Occipital lobe (tissue), 2 donors: Measurements from ENCODE around the gene CACNA2D3. TPM values are rescaled to one million over a fixed set of nuclear protein-coding genes. Genes with fewer than 3 reads are reported as not detected.

Source experiments
- DNase-seq: peaks from one replicate; lab custom pipeline; 2025; lab: John Stamatoyannopoulos, UW
- total RNA-seq: library from RNA; depleted of rRNA; stranded (reverse); fragments of >200 nt; gene quantifications from one replicate; pipeline ENCODE4 v1.2.3, GENCODE V29; 2014

The CACNA2D3 gene
- total RNA-seq, 1 donor from 2014 or later: 11.2 TPM

DNA sequence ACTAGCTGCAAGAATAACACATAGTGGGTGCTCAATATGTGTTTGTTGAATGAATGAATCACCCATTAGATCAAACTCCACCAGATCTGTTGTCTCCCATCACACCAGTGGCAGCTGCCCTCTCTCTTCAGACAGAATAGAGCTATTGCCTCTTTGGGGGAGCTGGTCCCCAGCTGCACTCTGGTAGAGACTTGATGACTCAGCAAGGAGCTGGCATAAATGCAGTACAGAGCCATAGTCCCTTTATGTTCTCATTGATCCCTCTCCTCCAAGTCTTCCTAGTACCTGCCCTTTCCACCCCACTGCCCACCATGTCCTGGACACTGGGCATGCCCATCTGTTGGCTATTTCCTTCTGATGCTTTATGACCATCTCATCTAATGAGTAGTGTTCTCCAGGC, 443.6 kb downstream of the CACNA2D3 start:
- no peak for DNase-seq

- DNase-seq: no peak
These were observed 445.6 kb downstream of the CACNA2D3 start for GRCh38 chr3:54567949-54568348.

DNA sequence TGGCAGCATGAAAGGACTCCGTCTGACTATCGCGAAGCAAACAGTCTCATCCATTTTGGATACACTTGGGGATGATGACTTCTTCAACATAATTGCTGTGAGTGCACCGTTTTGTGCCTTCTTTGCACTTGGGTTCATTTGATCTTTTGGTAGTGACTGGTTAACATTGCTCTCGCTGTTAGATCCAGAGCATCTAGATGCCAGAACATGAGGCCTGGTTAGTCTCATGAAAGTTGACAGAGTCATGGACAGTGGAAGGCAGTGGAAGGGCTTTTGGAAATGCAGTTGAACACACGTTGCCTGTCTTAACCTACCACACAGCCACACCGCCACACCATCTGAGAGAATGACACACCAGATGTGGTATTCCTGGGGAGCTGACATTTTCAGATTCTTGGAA, 447.7 kb downstream of the CACNA2D3 start:
- no peak for DNase-seq

- no peak for DNase-seq
These were observed 450.0 kb downstream of the CACNA2D3 start for GRCh38 chr3:54572197-54572895.

DNA sequence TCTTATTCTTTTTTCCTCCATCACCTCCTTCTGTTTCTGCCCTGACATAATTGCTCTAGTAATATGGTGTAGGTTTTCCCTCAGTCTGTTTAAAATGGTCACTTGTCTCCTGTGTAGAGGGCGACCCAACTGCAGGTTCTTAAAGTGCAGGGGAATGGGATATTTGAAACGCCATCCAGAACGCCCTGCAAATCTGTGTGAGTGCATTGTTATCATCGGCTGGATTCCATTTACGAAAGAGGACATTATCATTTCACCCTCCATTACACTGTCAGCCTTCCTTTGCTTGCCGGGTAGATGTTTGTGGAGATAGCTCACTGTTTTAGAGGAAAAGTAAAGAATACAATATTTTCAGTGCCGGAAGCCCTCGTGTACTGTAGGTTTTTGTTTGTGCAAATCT, 451.5 kb downstream of the CACNA2D3 start:
- no peak for DNase-seq

- no peak for DNase-seq
These were observed 452.7 kb downstream of the CACNA2D3 start for GRCh38 chr3:54574906-54575617.

GRCh38 chr3:54575618-54575960, 453.2 kb downstream of the CACNA2D3 start:
- no peak for DNase-seq

DNA sequence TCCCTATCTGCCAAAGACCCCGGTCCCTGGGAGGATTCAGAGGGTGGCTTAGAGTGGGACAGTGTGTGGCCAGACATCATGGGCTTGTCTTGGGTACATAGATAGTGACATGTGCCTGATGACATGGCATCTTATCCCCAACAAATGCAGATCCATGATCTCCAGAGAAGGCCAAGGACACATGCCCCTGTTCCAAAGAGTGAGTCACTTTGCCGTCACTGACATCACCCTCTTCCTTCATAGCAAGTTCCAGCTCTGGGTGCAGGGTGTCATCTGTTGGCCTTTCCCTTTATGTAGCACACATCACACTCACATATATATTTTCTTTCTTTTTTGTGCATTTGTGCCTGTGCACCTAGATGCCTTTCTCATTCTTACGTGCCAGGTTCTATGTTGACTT, 455.0 kb downstream of the CACNA2D3 start:
- no peak for DNase-seq

DNA sequence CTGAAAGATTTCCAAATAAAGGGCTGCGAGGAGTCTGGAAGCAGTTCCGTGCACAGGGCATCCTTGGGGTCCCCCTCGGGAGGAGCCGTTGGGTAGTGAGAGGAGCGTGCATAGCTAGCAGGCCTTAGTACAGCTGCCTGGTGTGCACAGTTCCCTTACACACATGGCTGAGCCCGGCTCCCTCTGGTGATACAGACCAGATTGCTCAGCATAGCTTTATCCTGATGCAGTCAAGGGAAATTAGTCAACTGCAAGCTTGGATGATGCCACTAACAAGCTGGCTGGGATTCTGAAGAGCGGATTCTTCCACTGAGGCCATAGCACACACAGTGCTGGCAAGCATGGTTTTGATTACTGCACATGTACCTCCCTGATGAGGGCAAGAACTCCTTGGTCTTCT, 456.1 kb downstream of the CACNA2D3 start:
- no peak for DNase-seq

- DNase-seq: no peak
These were observed 458.1 kb downstream of the CACNA2D3 start for GRCh38 chr3:54580453-54580852.

DNA sequence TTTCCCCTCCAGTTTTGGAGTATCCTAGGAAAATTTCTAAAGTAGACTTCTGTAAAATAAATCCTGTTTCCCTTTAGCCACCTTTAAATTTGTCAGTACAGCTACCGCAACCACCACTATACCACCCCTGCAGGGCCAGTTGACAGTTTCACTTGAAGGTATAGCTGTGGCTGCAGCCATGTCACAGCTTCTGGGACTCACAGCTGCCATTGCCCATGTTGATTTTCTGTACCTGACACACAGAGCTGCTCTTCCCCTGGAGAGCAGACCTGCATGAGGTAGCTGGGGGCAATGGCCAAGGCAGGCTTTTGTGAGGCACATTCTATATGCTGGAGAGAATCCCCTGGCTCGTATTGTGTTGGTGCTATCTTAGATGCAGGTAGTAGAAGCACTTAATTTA, 460.1 kb downstream of the CACNA2D3 start:
- DNase-seq: no peak

GRCh38 chr3:54591157-54591556, 468.8 kb downstream of the CACNA2D3 start:
- DNase-seq: no peak

DNA sequence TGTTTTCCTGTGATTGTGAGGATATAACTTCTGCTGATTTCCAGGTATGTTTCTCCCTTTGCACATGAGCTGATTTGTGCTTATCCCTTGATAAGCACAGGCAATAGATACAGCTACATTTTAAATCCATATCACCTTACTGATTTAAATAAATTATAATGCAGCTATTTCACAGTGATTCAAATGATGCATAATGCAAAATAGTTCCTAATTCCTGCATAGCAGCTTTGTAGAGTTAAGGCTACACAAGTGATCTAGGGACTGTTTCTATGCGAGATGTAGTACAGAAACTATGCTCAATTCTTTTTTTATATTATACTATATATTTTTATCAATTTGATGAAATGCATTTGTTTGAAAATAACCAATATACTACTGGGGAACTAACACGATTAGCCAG, 471.3 kb downstream of the CACNA2D3 start:
- DNase-seq: no peak

- DNase-seq: no peak
These were observed 473.7 kb downstream of the CACNA2D3 start for GRCh38 chr3:54596087-54596486.

GRCh38 chr3:54599716-54600115, 477.4 kb downstream of the CACNA2D3 start:
- peak; percentile 25 for DNase-seq

GRCh38 chr3:54600441-54601204, 478.3 kb downstream of the CACNA2D3 start:
- peak; percentile 42 for DNase-seq

GRCh38 chr3:54604495-54604894, 482.1 kb downstream of the CACNA2D3 start:
- no peak for DNase-seq

DNA sequence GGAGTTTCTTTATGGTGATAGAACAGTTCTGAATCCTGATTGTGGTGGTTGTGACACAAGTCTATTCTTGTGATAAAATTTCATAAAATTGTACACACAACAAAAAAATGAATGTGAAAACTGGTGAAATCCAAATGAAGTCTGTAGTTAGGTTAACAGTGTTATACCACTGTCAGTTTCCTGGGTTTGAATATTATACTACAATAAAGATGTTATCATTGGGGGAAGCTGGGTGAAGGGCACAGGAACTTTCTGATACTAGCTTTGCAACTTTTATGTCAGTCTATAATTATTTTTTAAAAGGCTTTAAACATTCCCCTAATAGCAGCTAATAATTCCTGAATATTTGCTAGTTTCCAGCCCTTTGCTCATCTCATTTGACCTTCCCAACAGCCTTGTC, 485.7 kb downstream of the CACNA2D3 start:
- DNase-seq: no peak

DNA sequence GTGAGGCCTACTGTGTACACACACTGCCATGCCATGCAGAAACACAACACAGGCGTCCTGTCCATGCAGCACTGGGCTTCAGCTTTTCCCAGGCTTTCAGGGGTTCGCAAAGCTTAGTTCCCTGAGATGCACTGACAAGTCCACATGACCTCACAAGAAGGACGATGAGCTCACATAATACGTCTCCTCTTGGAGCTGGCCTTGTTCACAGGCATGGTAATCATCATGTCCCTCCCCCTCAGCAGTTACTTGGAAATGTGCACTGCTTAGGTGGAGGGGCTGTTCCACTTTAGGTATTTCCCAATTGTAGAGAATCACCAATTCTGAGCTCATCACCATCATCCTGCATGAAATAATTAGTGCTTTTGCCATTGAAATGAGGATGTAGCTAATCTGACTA, 496.7 kb downstream of the CACNA2D3 start:
- DNase-seq: no peak

DNA sequence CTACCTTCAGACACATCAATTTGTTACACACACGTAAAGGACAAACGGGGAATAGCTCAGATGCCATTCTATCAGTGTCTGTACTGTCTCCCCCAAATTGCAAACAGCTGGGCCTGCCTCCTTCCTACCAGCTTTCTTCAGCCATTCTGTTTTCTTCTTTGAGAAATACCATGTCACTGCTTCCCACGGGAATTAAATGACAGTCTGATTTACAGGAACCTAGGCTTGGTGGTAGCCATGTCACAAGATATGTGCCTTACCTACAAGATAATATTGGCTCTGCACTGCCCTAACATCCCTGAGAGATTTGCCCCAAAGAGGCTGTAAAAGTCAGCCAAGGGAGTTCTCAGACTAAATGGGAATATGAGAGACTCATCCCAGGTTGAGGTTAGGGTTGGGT, 497.2 kb downstream of the CACNA2D3 start:
- no peak for DNase-seq

DNA sequence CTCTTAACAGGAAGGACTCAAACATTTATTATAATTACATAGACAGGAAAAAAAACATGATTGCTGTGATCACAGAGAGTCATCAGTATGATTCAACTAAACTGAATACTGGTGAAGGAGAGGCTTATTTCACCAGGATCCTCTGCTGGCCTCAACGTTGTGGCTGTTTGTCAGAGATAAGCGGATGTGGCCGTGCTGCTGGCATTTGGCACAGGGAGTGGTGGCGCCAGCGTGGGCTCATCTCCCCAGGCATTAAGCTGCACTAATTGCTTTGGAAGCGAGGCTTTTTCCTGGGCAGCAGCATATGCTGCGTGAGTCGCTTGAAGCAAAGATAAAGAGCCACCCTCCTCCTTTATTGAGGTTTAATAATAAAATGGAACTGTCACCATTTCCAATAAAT, 498.8 kb downstream of the CACNA2D3 start:
- DNase-seq: no peak

DNA sequence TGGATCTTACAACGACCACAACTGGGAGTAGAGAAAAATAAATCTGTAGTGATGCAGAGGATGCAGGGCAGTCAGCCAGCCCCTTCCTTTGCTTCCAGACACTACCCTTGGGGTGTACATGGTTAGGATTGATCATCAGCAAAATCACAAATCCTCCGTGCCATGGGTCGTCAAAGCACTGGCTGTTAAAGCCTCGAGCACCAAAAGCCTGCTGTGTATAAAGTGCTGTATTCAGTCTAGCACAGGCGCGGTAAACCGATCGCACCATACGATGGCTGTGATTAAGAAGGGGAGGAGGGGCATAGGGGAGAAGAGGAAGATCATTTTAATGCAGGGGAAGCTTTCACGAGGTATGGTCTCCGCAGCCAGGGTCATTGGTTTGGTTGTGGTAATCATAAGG, 500.3 kb downstream of the CACNA2D3 start:
- no peak for DNase-seq
